ENCODE results near the gene ZNF549. TPM values are rescaled to one million over a fixed set of nuclear protein-coding genes. Genes with fewer than 3 reads are reported as not detected.

The ZNF549 gene
- total and polyA plus RNA-seq, 10 of the 15 experiments (the other 5 are each of a cell fraction or from before 2014, with no cell fraction given), result 0.73 to 4.0 (median 2.3) TPM

DNA sequence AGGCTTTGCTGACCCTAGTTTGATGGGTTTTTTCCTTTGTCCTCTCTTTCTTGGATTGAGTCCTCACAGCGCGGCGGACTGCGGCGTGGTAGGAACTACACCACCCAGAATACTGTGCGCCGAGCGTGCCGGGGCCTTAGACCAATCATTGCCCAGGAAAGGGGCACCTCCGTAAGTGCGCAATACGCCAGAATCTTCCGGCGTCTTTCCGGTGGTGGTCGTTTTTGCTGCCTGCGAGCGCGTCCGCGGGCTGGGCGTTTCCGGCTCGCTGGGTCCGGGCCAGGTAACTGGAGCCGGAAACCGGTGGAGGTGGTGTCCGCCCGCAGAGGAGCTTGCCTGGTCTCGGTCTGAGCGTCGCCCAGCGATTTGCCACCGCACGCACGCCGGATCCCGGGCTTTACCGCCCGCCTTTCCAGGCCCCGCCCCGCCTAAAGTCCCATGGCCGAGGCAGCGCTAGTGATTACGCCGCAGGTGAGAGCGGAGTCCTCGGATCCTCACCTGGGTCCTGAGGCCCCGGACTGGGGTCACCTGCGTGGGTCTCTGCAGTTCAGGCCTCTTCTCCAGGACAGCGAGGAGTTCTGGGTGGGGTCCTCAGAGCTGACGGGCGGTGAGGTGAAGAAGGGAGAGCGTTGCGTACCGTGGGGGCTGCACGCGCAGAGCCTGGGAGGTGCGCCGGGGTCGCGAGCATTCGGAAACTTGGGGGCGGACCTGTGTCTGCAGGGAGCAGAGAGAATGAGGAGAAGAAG is at the start of gene ZNF549 (continued):
- TF ChIP-seq CBX5 (IDR thresholded peaks at IDR 0.05; ENCODE audit: low read depth) (no peak), SRF (IDR thresholded peaks at IDR 0.05; ENCODE audit: low read depth in 2 of 2, low read length in 2 of 2) (no peak), MEF2A (IDR thresholded peaks at IDR 0.05; ENCODE audit: insufficient read depth, low read depth, low read length) (no peak), EZH2 (IDR thresholded peaks at IDR 0.05; ENCODE audit: borderline replicate concordance, control insufficient read depth, low read depth, low read length) (no peak), ZNF24 (IDR thresholded peaks at IDR 0.05) (no peak), TCF3 (IDR thresholded peaks at IDR 0.05; ENCODE audit: borderline replicate concordance, insufficient read depth, low read depth, low read length) (no peak), SPI1 (IDR thresholded peaks at IDR 0.05; ENCODE audit: borderline replicate concordance, insufficient read depth, low read depth, low read length) (no peak), POLR2A (IDR thresholded peaks at IDR 0.05; ENCODE audit: low read depth, low read length) (peak; percentile 88), TCF12 (IDR thresholded peaks at IDR 0.05; ENCODE audit: low read depth, low read length) (no peak), SREBF1 (IDR thresholded peaks at IDR 0.05; ENCODE audit: low read length) (peak; percentile 70), POU2F2 (IDR thresholded peaks at IDR 0.05; ENCODE audit: borderline replicate concordance, low read depth, low read length) (no peak), RAD51 (IDR thresholded peaks at IDR 0.05) (peak; percentile 14; the same call in 1 of the 2 replicates), POLR2AphosphoS2 (IDR thresholded peaks at IDR 0.05; ENCODE audit: low read depth, low read length) (peak; percentile 46; the same call in 1 of the 2 replicates), CBFB (IDR thresholded peaks at IDR 0.05; ENCODE audit: low read depth) (0 out of 2 replicates have a peak, but pooled peaks have one; percentile 24), RCOR1 (conservative IDR thresholded peaks at IDR 0.05; ENCODE audit: low read depth, low read length) (no peak), TBL1XR1 (IDR thresholded peaks at IDR 0.05; ENCODE audit: low read depth, low read length) (no peak), CHD2 (IDR thresholded peaks at IDR 0.05; ENCODE audit: borderline replicate concordance, low read depth, low read length) (peak; percentile 46; the same call in 1 of the 2 replicates)
- TF ChIP-seq, protein P1, sequence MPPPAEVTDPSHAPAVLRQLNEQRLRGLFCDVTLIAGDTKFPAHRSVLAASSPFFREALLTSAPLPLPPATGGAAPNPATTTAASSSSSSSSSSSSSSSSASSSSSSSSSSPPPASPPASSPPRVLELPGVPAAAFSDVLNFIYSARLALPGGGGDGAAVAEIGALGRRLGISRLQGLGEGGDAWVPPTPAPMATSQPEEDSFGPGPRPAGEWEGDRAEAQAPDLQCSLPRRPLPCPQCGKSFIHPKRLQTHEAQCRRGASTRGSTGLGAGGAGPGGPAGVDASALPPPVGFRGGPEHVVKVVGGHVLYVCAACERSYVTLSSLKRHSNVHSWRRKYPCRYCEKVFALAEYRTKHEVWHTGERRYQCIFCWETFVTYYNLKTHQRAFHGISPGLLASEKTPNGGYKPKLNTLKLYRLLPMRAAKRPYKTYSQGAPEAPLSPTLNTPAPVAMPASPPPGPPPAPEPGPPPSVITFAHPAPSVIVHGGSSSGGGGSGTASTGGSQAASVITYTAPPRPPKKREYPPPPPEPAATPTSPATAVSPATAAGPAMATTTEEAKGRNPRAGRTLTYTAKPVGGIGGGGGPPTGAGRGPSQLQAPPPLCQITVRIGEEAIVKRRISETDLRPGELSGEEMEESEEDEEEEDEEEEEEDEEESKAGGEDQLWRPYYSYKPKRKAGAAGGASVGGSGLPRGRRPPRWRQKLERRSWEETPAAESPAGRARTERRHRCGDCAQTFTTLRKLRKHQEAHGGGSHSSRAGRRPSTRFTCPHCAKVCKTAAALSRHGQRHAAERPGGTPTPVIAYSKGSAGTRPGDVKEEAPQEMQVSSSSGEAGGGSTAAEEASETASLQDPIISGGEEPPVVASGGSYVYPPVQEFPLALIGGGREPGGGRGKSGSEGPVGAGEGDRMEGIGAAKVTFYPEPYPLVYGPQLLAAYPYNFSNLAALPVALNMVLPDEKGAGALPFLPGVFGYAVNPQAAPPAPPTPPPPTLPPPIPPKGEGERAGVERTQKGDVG (CRISPR knock-in tag; IDR thresholded peaks at IDR 0.05), result no peak
- TF ChIP-seq, protein P2, sequence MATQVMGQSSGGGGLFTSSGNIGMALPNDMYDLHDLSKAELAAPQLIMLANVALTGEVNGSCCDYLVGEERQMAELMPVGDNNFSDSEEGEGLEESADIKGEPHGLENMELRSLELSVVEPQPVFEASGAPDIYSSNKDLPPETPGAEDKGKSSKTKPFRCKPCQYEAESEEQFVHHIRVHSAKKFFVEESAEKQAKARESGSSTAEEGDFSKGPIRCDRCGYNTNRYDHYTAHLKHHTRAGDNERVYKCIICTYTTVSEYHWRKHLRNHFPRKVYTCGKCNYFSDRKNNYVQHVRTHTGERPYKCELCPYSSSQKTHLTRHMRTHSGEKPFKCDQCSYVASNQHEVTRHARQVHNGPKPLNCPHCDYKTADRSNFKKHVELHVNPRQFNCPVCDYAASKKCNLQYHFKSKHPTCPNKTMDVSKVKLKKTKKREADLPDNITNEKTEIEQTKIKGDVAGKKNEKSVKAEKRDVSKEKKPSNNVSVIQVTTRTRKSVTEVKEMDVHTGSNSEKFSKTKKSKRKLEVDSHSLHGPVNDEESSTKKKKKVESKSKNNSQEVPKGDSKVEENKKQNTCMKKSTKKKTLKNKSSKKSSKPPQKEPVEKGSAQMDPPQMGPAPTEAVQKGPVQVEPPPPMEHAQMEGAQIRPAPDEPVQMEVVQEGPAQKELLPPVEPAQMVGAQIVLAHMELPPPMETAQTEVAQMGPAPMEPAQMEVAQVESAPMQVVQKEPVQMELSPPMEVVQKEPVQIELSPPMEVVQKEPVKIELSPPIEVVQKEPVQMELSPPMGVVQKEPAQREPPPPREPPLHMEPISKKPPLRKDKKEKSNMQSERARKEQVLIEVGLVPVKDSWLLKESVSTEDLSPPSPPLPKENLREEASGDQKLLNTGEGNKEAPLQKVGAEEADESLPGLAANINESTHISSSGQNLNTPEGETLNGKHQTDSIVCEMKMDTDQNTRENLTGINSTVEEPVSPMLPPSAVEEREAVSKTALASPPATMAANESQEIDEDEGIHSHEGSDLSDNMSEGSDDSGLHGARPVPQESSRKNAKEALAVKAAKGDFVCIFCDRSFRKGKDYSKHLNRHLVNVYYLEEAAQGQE (IDR thresholded peaks at IDR 0.05; ENCODE audit: low read depth, low read length), result no peak
- TF ChIP-seq, protein P3, sequence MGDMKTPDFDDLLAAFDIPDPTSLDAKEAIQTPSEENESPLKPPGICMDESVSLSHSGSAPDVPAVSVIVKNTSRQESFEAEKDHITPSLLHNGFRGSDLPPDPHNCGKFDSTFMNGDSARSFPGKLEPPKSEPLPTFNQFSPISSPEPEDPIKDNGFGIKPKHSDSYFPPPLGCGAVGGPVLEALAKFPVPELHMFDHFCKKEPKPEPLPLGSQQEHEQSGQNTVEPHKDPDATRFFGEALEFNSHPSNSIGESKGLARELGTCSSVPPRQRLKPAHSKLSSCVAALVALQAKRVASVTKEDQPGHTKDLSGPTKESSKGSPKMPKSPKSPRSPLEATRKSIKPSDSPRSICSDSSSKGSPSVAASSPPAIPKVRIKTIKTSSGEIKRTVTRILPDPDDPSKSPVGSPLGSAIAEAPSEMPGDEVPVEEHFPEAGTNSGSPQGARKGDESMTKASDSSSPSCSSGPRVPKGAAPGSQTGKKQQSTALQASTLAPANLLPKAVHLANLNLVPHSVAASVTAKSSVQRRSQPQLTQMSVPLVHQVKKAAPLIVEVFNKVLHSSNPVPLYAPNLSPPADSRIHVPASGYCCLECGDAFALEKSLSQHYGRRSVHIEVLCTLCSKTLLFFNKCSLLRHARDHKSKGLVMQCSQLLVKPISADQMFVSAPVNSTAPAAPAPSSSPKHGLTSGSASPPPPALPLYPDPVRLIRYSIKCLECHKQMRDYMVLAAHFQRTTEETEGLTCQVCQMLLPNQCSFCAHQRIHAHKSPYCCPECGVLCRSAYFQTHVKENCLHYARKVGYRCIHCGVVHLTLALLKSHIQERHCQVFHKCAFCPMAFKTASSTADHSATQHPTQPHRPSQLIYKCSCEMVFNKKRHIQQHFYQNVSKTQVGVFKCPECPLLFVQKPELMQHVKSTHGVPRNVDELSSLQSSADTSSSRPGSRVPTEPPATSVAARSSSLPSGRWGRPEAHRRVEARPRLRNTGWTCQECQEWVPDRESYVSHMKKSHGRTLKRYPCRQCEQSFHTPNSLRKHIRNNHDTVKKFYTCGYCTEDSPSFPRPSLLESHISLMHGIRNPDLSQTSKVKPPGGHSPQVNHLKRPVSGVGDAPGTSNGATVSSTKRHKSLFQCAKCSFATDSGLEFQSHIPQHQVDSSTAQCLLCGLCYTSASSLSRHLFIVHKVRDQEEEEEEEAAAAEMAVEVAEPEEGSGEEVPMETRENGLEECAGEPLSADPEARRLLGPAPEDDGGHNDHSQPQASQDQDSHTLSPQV (IDR thresholded peaks at IDR 0.05), result no peak

All from GM12878 (cell line).